Activated B cell treated with CpG ODN at 0.5 μM for 24 hours (primary cell): ENCODE measurements around the gene E4F1. TPM values are rescaled to one million over a fixed set of nuclear protein-coding genes. Genes with fewer than 3 reads are reported as not detected.

Source experiments
- ATAC-seq: fragments of 200-7000 bp; cut with Tn5 transposase; one replicate; pipeline ENCODE4 v1.10.0; 2021; ENCODE audit warnings: low read depth, mild to moderate bottlenecking, moderate library complexity
- CTCF ChIA-PET: fragments of 350-600 bp; sonication (Branson Sonifier 250); formaldehyde crosslinking; loops from one replicate; lab custom pipeline; 2021; ENCODE audit warnings: antibody characterized with exemption; lab: Charles Lee
- POLR2A ChIA-PET: fragments of 350-600 bp; sonication (Branson Sonifier 250); formaldehyde crosslinking; loops from one replicate; lab custom pipeline; 2021; ENCODE audit warnings: antibody characterized with exemption; lab: Charles Lee
- DNase-seq: peaks from one replicate; pipeline ENCODE4 v3.0.0; 2022
- H3K27ac Mint-ChIP-seq: one replicate; pipeline ENCODE4 v1.8.0; 2020; ENCODE audit warnings: mixed read lengths
- H3K27me3 Mint-ChIP-seq: one replicate; pipeline ENCODE4 v1.8.0; 2021; ENCODE audit warnings: mixed read lengths
- H3K36me3 Mint-ChIP-seq: one replicate; pipeline ENCODE4 v1.8.0; 2021; ENCODE audit warnings: low read depth, mixed read lengths
- H3K4me1 Mint-ChIP-seq: one replicate; pipeline ENCODE4 v1.8.0; 2021; ENCODE audit warnings: mixed read lengths
- H3K4me3 Mint-ChIP-seq: one replicate; pipeline ENCODE4 v1.8.0; 2020; ENCODE audit warnings: mild to moderate bottlenecking, mixed read lengths
- H3K9me3 Mint-ChIP-seq: one replicate; pipeline ENCODE4 v1.8.0; 2020; ENCODE audit warnings: mixed read lengths
- intact Hi-C: fragments of 100-400 bp; cut with micrococcal nuclease; formaldehyde crosslinking; loops from one replicate; pipeline ENCODE4 v1.15.1; 2024
- total RNA-seq: library from RNA; stranded (reverse); gene quantifications from 2 replicates; pipeline ENCODE4 v1.2.3, GENCODE V29; 2022
- TF ChIP-seq, protein P1 (sequence below): fragments of 200-600 bp; IDR thresholded peaks from one replicate; pipeline ENCODE4 v1.8.0; 2022; ENCODE audit warnings: antibody characterized with exemption, mild to moderate bottlenecking

Gene E4F1
- total RNA-seq, 1 donor from 2014 or later: 29.9 TPM

DNA sequence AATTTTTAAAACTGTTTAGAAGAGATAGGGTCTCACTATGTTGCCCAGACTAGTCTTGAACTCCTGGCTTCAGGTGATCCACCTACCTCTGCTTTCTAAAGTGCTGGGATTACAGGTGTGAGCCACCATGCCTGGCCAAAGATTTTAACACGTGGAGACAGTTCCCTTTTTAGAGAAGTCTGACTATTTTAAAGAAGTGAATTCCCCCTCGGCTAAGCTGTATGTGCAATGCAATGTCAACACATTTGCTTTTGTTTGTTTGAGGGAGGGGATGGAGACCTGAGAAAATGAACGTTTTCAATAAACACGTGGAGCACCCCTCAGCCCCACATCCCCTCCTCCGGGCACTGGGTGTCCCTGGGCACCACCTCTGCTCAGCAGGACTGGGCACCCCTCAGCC is 58.9 kb downstream of the E4F1 start:
- intact Hi-C loops: no loop called here
- H3K4me3 Mint-ChIP-seq: no peak overlapping the region
- H3K9me3 Mint-ChIP-seq: no peaks in the 10 kb centered on the region
- ATAC-seq (no peak), DNase-seq (no peak)
- no peaks in the 10 kb centered on the region for H3K27me3 Mint-ChIP-seq
- no peaks in the 10 kb centered on the region for H3K36me3 Mint-ChIP-seq
- POLR2A ChIA-PET: no interaction called here
- TF ChIP-seq, protein P1, sequence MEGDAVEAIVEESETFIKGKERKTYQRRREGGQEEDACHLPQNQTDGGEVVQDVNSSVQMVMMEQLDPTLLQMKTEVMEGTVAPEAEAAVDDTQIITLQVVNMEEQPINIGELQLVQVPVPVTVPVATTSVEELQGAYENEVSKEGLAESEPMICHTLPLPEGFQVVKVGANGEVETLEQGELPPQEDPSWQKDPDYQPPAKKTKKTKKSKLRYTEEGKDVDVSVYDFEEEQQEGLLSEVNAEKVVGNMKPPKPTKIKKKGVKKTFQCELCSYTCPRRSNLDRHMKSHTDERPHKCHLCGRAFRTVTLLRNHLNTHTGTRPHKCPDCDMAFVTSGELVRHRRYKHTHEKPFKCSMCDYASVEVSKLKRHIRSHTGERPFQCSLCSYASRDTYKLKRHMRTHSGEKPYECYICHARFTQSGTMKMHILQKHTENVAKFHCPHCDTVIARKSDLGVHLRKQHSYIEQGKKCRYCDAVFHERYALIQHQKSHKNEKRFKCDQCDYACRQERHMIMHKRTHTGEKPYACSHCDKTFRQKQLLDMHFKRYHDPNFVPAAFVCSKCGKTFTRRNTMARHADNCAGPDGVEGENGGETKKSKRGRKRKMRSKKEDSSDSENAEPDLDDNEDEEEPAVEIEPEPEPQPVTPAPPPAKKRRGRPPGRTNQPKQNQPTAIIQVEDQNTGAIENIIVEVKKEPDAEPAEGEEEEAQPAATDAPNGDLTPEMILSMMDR: no peak
- H3K4me1 Mint-ChIP-seq: no peaks in the 10 kb centered on the region
- CTCF ChIA-PET: no interaction called here
- no peak overlapping the region for H3K27ac Mint-ChIP-seq

- TF ChIP-seq, protein P1: no peak
- H3K4me1 Mint-ChIP-seq: no peaks in the 10 kb centered on the region
- DNase-seq (no peak), ATAC-seq (no peak)
- H3K27me3 Mint-ChIP-seq: no peaks in the 10 kb centered on the region
- POLR2A ChIA-PET: no interaction called here
- CTCF ChIA-PET: no interaction called here
- no peak overlapping the region for H3K4me3 Mint-ChIP-seq
- H3K27ac Mint-ChIP-seq: no peak overlapping the region
- no peaks in the 10 kb centered on the region for H3K36me3 Mint-ChIP-seq
- H3K9me3 Mint-ChIP-seq: no peaks in the 10 kb centered on the region
- intact Hi-C loops: no loop called here
Observed at GRCh38 chr16:2282866-2283555, 59.6 kb downstream of the E4F1 start.

GRCh38 chr16:2284001-2284770 is 60.8 kb downstream of the E4F1 start:
- TF ChIP-seq, protein P1: no peak
- ChIA-PET CTCF (no interaction called here), POLR2A (no interaction called here)
- Mint-ChIP-seq H3K27me3 (no peaks in the 10 kb centered on the region), H3K27ac (no peak overlapping the region), H3K4me1 (no peaks in the 10 kb centered on the region), H3K4me3 (no peak overlapping the region), H3K9me3 (no peaks in the 10 kb centered on the region), H3K36me3 (no peaks in the 10 kb centered on the region)
- ATAC-seq (no peak), DNase-seq (no peak)
- intact Hi-C loops: no loop called here

GRCh38 chr16:2284797-2285576 is 61.6 kb downstream of the E4F1 start:
- no peaks in the 10 kb centered on the region for H3K36me3 Mint-ChIP-seq
- ATAC-seq: no peak
- intact Hi-C loops: no loop called here
- ChIA-PET POLR2A (no interaction called here), CTCF (no interaction called here)
- H3K27ac Mint-ChIP-seq: no peak overlapping the region
- no peak for DNase-seq
- TF ChIP-seq, protein P1: no peak
- H3K27me3 Mint-ChIP-seq: no peaks in the 10 kb centered on the region
- no peaks in the 10 kb centered on the region for H3K4me1 Mint-ChIP-seq
- no peak overlapping the region for H3K4me3 Mint-ChIP-seq
- no peaks in the 10 kb centered on the region for H3K9me3 Mint-ChIP-seq

Other genes starting within 250 kb of the E4F1 start
- 0.37 and 0.73 TPM in 2 replicates for gene NOXO1, start 242.1 kb upstream of the E4F1 start, total RNA-seq
- 31.6 and 39.4 TPM in 2 replicates for gene GFER, start 239.4 kb upstream of the E4F1 start, total RNA-seq
- gene SYNGR3, start 233.6 kb upstream of the E4F1 start, total RNA-seq: 10.0 and 11.3 TPM in 2 replicates
- 56.4 and 59.3 TPM in 2 replicates for gene ZNF598, start 213.8 kb upstream of the E4F1 start, total RNA-seq
- 1.5 and 1.7 TPM in 2 replicates for gene NPW, start 203.8 kb upstream of the E4F1 start, total RNA-seq
- 0.56 and 0.93 TPM in 2 replicates for gene NHERF2, start 196.7 kb upstream of the E4F1 start, total RNA-seq
- gene NTHL1, start 175.8 kb upstream of the E4F1 start, total RNA-seq: 10.5 and 11.5 TPM in 2 replicates
- 130 and 139 TPM in 2 replicates for gene TSC2, start 175.6 kb upstream of the E4F1 start, total RNA-seq
- 58.6 and 84.2 TPM in 2 replicates for gene PKD1, start 87.7 kb upstream of the E4F1 start, total RNA-seq
- gene RAB26, start 75.0 kb upstream of the E4F1 start, total RNA-seq: 0.61 TPM in 1 of 2 replicates, not detected in the other
- gene TRAF7, start 67.8 kb upstream of the E4F1 start, total RNA-seq: 72.7 and 78.1 TPM in 2 replicates
- gene CASKIN1, start 27.0 kb upstream of the E4F1 start, total RNA-seq: not detected in 2 replicates
- 35.7 and 38.7 TPM in 2 replicates for gene MLST8, start 18.1 kb upstream of the E4F1 start, total RNA-seq
- gene BRICD5, start 12.7 kb upstream of the E4F1 start, total RNA-seq: 4.9 and 5.1 TPM in 2 replicates
- gene PGP, start 8.8 kb upstream of the E4F1 start, total RNA-seq: 9.9 and 10.4 TPM in 2 replicates
- 1.2 and 1.3 TPM in 2 replicates for gene DNASE1L2, start 12.9 kb downstream of the E4F1 start, total RNA-seq
- 38.1 and 43.0 TPM in 2 replicates for gene ECI1, start 28.0 kb downstream of the E4F1 start, total RNA-seq
- 228 and 232 TPM in 2 replicates for gene RNPS1, start 44.5 kb downstream of the E4F1 start, total RNA-seq
- 2.4 and 3.1 TPM in 2 replicates for gene ABCA3, start 117.1 kb downstream of the E4F1 start, total RNA-seq
- 5.3 and 5.5 TPM in 2 replicates for gene CCNF, start 205.9 kb downstream of the E4F1 start, total RNA-seq
- 3.4 and 4.4 TPM in 2 replicates for gene TEDC2, start 236.5 kb downstream of the E4F1 start, total RNA-seq
- not detected in 2 replicates for gene NTN3, start 247.7 kb downstream of the E4F1 start, total RNA-seq